Dermis blood vessel endothelial cell (primary cell): ENCODE results near the gene IRF5. TPM values are rescaled to one million over a fixed set of nuclear protein-coding genes. Genes with fewer than 3 reads are reported as not detected.
"Not testable (repeated sequence)": the region's sequence is repeated elsewhere in the genome, so short reads cannot be mapped to it uniquely, and the experiment has no call there.

Experiments
- DNase-seq: peaks from one replicate; pipeline ENCODE4 v3.0.0; 2010
- total RNA-seq: library from RNA; depleted of rRNA; stranded (reverse); fragments of >200 nt; gene quantifications from 2 replicates; pipeline ENCODE4 v1.2.3, GENCODE V29; 2014

IRF5 gene
- total RNA-seq, 1 donor from 2014 or later = 0.17 TPM

DNA sequence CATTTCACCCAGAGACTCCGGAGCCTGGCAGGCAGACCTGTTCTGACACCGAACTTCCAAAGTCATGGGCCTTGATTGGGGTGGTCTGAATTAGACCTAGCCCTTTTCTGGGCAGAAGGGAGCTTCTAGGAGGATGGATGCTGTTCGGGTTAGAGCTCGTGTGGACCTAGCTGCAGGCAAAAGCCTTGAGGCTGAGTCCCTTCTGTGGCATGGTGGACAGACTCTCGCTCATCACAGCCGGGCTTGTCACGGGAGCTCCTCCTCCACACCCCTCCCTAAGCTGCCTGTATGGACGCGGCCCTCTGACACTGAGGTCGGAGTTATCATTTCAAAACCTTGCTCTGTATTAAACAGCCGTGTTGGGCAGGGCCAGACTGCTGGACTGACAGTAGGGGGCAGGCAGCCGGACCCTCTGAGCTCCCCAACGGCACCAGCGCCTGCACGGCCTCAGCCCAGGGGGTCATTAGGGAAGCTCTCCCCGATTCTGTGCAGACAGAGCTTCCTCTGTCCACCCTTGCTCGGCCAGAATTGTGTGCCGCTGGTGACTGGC, 2.2 kb downstream of the IRF5 start:
- no peak for DNase-seq

DNA sequence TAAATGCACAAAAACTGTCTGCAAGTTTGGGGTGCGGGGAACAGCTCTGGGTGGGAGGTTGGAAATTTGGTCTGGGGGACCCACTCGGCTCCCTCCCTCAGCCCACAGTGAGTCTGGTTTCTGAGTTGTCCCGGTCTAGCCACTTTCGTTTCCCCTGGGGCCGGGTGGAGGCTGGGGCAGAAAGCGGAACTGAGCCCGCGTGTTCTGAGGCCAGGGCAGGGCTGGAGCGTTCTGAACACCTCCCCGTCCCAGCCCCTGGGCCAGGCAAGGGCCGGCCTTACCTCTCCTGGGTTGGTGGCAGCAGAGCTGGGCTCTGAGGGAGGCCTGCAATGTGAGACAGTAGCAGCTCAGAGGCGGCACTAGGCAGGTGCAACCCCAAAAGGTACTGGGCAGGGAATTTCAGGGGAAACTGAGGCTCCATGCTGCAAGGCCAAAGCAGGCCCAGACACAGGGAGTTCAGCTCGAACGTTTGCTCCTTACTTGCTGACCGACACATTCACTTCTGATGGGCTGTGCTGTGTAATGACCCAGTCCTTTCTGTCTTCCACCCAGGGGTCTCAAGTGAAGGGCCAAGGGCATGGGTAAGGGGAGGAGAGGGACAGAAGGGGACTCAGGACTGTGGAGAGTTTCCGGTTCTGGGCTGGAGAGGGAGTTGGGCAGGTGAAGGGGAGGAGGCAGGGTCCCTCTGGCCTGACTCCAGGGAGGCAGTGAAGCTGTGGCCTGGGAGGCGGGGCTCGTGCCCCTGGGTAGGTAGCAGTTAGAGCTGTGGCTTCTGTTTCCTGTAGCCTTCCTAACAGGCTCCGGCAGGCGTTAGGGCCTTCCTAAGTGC, 3.0 kb downstream of the IRF5 start:
- DNase-seq = no peak

DNA sequence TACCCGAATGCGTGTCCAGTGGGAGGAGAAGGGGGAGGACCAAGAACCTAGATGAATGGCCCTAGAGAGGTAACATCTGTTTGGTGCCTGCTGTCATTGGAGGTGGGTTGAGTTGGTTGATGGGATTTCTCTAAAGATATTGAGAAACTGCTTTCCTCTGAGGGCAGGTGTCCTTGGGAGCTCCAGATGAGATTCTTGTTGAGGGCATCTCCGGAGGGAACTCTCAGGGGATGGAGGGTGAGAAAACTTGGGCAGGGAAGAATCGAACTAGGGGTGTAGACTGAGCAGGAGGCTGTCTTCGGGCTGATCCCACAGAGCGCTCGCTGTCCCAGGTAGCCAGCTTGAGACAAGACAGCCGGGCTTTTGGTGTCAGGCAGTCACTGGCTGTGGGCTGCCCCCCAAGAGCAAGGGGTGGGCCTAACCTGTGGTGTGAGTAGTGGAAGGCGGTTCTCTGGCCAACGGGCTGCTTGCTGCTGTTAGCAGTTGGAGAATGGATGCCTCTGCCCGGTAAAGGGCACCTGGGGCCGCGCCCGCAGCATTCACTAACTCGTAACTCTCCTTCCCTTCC, 3.7 kb downstream of the IRF5 start:
- no peak for DNase-seq

DNA sequence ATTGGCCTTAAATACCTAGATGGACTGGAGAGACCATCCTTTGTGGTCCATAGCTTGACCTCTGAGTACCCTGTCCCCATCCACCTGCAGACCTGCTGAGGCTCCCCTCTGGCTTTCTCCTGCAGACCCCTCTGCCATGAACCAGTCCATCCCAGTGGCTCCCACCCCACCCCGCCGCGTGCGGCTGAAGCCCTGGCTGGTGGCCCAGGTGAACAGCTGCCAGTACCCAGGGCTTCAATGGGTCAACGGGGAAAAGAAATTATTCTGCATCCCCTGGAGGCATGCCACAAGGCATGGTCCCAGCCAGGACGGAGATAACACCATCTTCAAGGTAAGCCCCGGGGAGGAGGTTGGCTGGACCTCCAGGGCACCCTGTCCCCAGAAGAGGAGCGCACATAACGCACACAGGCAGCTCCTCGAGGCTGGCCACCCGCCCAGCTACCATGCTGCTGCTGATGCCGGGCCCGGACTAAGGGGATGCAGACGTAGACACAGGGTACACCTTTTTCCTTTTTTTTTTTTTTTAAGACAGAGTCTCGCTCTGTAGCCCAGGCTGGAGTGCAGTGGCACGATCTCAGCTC, 4.3 kb downstream of the IRF5 start:
- DNase-seq = no peak

DNA sequence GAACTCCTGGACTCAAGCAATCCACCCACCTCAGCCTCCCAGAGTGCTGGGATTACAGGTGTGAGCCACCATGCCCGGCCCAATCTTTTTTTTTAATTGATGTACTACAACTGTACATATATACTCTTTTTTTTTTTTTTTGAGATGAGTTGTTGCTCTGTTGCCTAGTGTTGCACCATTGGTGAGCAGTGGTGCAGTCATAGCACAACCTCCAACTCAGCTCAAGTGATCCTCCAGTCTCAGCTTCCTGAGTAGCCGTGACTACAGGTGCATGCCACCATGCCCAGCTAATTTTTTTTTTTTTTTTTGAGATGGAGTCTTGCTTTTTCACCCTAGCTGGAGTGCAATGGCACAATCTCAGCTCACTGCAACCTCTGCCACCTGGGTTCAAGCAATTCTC, 5.5 kb downstream of the IRF5 start:
- not testable (repeated sequence) for DNase-seq

DNA sequence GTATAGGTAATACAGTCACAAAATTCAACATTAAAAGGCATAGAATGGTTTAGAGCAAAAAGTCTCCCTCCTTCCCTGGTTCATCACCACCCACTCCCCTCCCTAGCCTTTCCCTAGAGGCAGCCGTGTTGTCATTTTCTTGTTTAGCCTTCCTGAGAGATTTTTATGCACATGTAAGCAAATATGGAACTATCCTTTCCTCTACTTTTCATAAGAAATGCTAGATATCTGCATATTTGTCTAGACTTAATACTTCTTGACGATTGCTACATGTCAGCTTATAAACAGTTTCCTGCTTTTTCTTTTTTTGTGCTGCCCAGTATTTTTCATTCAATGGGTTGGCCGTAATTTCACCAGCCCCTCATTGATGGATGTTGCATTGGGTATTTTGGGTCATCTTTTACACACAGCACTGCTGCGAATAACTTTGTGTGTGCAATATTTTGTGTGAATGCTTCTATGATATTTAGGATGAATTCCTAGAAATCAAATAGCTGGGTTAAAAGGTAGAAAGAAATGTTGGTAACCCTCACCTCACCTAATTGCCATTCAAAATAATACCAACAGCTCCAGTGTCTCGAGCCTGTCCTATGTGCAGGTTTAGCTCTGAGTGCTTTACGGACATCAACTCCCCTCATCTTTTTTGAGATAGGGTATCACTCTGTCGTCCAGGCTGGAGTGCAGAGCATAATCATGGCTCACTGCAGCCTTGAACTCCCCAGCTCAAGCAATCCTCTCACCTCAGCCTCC, 6.9 kb downstream of the IRF5 start:
- no peak for DNase-seq

DNA sequence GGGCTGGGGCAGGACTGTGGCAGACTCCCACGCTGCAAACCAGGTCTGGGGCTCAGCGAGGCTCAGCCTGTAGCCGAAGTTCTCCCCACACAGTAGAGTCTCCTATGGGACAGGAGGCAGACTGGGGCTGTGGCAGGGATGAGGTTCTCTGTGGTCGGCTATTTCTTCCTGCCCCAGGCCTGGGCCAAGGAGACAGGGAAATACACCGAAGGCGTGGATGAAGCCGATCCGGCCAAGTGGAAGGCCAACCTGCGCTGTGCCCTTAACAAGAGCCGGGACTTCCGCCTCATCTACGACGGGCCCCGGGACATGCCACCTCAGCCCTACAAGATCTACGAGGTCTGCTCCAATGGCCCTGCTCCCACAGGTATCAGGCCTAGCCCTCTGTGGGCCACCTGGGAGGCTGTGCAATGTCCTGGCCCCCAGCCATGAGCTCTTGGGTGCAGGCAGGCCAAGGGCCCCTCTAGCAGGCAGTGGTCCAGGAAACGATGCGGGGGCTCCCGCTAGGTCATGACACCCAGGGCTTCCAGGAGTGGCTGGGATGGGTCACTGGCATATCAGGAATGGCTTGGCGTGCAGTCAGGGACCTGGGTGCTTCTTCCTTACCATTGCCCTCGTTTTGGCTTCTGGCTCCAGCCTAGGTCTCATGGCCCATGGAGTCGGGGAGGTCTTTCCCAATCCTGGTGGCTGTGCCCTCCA, 8.1 kb downstream of the IRF5 start:
- DNase-seq = no peak

DNA sequence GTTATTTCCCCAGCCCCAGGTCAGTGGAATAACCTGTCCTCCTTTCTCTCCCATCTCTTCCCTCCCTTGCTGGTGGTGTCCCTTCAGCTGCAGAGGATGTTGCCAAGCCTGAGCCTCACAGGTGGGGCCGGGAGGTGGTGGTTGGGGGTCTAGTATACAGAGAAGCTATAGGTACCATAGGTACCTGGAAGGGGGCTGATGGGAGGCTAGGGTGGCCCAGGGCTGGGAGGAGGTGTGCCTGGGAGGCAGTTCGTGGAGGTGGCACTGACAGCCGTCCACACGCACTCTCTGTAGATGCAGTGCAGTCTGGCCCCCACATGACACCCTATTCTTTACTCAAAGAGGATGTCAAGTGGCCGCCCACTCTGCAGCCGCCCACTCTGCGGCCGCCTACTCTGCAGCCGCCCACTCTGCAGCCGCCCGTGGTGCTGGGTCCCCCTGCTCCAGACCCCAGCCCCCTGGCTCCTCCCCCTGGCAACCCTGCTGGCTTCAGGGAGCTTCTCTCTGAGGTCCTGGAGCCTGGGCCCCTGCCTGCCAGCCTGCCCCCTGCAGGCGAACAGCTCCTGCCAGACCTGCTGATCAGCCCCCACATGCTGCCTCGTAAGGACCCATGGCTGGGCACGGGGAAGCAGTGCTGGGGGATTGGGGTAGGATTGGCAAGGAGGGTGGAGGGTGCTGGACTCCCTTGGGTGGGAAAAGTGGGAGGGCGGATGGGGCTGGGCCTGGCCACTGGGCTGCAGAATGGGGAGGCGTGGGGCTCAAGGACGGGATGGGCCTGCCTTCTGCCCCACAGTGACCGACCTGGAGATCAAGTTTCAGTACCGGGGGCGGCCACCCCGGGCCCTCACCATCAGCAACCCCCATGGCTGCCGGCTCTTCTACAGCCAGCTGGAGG, 9.5 kb downstream of the IRF5 start:
- no peak for DNase-seq

DNA sequence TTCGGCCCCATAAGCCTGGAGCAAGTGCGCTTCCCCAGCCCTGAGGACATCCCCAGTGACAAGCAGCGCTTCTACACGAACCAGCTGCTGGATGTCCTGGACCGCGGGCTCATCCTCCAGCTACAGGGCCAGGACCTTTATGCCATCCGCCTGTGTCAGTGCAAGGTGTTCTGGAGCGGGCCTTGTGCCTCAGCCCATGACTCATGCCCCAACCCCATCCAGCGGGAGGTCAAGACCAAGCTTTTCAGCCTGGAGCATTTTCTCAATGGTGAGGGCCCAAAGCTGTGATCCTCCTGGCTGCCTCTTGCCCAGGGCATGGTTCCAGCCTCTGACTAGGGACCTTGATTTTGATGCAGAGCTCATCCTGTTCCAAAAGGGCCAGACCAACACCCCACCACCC, 10.1 kb downstream of the IRF5 start:
- no peak for DNase-seq

DNA sequence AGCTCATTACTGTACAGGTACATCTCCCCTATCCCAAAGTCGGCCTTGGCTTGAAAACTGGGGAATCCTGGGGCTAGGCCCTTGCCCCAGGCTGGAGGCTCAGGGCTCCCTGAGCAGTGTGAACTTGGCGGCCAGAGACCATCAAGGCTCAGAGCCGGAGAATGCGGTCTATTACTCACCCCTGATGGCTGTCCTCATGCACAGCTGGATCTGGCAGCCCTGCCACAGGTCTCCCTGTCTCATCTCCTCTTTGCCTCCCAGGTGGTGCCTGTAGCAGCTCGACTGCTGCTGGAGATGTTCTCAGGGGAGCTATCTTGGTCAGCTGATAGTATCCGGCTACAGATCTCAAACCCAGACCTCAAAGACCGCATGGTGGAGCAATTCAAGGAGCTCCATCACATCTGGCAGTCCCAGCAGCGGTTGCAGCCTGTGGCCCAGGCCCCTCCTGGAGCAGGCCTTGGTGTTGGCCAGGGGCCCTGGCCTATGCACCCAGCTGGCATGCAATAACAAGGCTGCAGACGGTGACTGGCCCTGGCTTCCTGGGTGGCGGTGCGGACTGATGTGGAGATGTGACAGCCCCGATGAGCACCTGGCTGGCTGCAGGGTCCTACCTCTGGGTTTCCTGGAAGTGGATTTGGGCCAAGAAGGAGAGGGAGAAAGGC, 10.7 kb downstream of the IRF5 start:
- DNase-seq = no peak

DNA sequence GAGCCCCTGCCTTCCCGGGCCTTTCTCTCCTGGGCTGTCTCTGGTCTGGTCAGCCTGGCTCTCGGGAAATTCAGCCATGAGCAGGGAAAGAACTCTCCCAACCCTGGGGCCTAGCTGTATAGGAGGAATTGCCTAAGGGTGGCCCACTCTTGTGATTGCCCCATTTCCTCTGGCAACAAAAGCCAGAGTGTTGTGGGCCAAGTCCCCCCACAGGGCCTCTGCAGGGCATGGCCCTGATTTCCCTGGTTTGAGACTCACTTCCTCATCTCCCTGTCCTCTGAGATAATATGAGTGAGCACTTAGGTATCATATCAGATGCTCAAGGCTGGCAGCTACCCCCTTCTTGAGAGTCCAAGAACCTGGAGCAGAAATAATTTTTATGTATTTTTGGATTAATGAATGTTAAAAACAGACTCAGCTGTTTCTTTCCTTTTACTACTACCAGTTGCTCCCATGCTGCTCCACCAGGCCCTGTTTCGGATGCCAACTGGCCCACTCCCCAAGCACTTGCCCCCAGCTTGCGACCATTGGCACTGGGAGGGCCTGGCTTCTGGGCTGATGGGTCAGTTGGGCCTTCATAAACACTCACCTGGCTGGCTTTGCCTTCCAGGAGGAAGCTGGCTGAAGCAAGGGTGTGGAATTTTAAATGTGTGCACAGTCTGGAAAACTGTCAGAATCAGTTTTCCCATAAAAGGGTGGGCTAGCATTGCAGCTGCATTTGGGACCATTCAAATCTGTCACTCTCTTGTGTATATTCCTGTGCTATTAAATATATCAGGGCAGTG, 11.4 kb downstream of the IRF5 start:
- no peak for DNase-seq

DNA sequence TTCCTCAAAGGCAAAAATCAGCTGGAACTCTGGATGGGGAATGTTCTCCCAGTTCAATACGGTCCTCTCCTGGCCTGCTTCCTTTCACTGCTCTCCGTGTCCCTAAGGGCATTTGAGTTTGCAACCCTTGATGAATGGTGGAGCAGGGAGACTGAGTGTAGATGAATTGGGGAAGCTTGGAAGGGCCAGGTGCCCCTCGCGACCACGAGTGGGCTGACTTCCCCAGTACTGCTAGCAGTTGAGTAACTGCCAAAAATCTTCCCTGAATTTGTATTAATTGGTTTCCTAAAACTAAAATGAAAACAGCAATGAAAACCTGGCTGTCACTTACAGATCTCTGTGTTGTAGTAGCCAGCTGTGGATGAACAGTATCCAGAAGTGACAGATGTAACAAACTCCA, 13.6 kb downstream of the IRF5 start:
- DNase-seq = no peak

DNA sequence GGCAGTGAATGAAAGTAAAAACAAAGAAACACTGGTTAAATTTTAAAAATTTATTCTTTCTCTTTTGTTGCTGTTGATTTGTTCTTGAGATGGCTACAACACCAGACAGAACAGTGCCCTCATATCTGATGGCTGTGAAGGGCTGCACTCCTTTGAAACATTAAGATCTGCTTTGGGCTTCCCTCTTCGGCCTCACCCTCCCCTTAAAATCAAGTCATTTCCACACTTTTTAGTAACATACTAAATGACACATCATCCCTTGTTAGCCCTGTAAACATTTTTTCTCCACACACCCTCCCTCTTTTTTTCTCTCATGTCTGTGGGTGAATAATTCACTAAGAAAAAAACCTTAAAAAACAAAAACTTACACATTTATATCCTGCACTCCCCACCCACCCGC, 16.4 kb downstream of the IRF5 start:
- DNase-seq = no peak

DNA sequence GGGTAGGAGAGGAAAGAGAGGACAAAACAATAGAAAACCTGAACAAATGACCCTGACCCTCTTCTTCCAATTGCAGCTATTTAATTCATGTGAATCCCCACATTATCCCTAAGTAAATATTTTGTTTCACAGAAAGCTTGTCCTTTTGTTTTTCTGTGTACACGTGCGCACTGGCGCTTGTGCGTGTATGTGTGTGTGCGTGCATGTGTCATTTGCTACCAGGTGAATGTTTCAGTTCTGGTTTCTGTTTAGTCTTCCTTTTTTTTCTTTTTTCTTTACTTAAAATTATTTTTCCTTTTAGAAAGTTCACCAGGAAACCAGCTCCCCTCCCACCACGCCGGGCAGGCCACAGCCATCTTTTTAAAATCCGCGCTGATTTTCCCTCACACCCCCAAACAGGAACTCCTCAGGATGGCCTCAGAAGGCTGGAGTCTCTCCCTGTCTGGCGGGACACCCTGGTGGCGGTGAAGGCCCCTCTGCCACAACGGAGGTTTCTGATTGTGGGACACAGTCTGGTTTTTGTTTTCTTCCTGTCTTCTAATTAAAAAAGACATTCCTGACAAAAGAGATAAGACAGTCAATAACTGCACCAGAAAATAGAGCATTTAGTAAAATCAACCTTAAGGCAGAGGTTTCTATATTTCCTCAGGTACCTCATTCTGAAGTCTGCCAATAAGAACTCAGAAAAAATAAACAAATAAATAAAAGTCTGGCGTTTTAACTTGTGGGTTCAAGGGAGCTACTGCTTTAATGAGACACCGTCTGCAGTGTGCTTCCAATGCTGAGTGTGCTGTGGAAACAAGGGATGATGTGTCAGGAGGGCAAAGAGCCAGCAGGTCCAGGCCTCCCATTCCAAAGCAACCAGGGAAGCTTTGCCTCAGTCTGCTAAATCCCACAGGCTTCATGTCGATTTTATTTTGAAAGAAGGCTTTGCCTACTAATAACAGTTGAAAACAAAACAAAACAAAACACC, 17.4 kb downstream of the IRF5 start:
- DNase-seq = no peak

DNA sequence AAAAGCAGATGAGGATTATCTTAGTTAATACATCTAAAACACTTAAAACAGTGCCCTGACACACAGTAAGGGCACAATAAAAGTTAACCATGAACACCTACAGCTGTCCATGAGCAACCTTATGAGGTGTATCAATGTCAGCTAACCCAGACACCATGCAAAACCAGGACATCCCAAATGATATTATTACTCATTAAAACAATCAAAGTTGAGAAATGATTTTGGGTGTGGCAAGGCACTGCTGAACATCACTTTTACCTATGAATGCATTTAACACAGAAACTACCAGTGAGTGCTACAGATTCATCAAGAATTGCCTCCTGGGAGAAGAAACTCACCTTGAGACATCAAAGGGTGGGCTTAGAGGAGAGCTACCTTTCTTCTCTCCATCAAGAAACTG, 18.3 kb downstream of the IRF5 start:
- DNase-seq = no peak

DNA sequence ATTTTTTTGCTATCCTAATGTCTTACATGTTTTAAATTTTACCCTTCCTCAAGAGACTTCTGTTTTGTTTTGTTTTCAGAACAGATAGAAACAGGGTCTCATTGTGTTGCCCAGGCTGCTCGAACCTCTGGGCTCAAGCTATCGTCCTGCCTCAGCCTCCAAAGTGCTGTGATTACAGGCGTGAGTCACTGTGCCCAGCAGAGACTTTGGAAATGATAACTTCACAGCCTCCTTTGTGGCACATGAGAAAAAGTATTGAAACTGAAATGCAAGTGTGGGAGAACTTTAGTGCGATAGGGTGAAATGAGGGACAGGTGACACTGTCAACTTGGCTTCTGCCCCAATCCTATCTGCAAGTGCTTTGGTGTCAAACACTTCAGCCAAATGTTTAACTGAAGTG, 21.6 kb downstream of the IRF5 start:
- DNase-seq = no peak

DNA sequence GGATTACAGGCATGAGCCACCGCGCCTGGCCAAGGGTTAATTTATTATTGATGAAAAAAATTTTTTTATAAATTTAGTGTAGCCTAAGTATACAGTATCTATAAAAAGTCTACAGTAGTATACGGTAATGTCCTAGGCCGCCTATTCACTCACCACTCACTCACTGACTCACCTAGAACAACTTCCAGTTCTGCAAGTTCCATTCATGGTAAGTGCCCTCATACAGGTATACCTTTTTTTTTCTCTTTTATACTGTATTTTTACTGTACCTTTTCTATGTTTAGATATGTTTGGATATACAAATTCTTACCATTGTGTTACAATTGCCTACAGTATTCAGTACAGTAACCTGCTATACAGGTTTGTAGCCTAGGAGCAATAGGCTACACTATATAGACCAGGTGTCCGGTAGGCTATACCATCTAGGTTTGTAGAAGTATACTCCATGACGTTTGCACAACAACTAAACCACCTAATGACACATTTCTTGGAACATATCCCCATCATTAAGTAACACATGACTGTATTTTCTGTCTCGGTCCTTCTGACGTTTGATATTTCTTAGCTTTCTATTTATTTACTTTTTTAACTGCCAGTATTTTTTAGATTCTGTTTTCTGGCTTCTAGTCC, 23.4 kb downstream of the IRF5 start:
- DNase-seq = no peak

DNA sequence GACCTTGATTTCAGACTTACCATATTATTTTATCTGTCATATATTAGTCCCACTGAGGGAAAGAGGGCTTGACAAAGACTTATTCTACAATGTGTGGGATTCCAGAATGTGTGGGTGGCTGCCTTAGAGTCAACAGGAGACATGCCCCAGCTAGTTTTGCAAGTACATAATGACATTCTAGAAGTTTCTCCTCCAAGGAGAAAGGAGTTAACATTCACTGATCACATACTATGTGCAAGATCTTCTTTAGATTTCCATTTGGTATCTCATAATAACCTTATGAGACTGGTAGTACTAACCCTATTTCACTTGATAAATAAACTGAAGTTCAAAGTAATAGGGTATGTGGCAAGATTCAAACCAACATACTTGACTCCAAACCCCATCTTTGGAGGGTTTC, 25.2 kb downstream of the IRF5 start:
- DNase-seq = no peak
